Measurements from ENCODE around the gene GALE. TPM values are rescaled to one million over a fixed set of nuclear protein-coding genes. Genes with fewer than 3 reads are reported as not detected.

The GALE gene
- total and polyA plus RNA-seq, 2 of the 13 experiments (the other 11 are each of a cell fraction or from before 2014, with no cell fraction given): 85.2 to 88.4 TPM

DNA sequence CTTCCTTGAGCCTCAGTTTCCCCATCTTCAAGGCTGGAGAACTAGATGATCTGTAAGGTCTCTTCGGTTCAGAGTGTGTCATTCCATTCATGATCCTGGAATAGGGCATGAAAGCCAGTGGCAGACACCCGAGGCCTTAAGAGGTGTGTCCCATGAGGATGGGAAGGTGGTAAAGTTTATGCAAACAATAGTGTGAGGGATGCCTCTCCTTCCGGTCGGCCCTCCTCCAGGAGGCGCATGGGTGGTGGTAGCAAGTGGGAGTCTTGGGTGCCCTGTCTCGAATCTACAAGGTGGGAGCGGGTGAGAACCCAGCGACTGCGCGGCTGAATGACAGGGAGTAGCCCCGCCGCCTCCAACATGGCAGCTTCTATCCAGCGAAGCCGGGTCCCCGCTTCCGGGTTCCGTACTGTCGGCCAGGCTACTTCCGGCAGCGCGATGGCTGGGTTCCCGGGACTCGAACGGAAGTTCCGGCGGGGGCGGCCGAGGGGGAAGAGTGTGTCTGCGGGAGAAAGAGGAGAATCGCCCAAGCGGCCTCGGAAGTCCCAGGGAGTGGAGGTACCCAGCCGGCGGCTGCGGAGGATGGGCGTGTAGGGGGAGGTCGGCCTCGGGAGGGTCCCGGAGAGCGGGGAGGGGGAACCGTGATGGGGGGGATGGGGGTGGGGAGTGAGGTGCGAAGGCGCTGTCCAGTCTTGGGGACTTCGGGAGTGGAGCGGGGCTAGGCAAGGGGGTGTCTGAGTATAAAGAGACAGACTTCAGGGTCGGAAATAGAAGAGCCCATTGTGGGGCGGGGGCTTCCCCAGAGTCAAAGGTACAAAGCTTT, 9.6 kb downstream of the GALE start, which contains the start of gene LYPLA2 (continued):
- TF ChIP-seq ZNF558 (CRISPR knock-in tag; IDR thresholded peaks at IDR 0.05; ENCODE audit: borderline replicate concordance) (no peak), NCOA5 (CRISPR knock-in tag; IDR thresholded peaks at IDR 0.05) (no peak), RFXAP (CRISPR knock-in tag; IDR thresholded peaks at IDR 0.05; ENCODE audit: borderline replicate concordance) (no peak), ZNF572 (CRISPR knock-in tag; IDR thresholded peaks at IDR 0.05) (no peak), PHB2 (IDR thresholded peaks at IDR 0.05; ENCODE audit: partially characterized antibody) (no peak), ZKSCAN8 (CRISPR knock-in tag; IDR thresholded peaks at IDR 0.05; ENCODE audit: borderline replicate concordance) (no peak), SRSF4 (IDR thresholded peaks at IDR 0.05; ENCODE audit: low read depth, low read length, poor library complexity, severe bottlenecking) (no peak), CEBPB (IDR thresholded peaks at IDR 0.05; ENCODE audit: borderline replicate concordance, low read depth, low read length) (no peak), REPIN1 (CRISPR knock-in tag; IDR thresholded peaks at IDR 0.05; ENCODE audit: borderline replicate concordance, low read depth) (peak; percentile 71), SOX13 (IDR thresholded peaks at IDR 0.05) (no peak), SOX13 (CRISPR knock-in tag; conservative IDR thresholded peaks at IDR 0.05 in 1 of 2, IDR thresholded peaks at IDR 0.05 in 1 of 2) (peak in 1 of 2 experiments; percentile 30; a peak in 1 of 4 replicates), ESRRA (CRISPR knock-in tag; IDR thresholded peaks at IDR 0.05; ENCODE audit: low read depth) (no peak), RARA (CRISPR knock-in tag; IDR thresholded peaks at IDR 0.05) (no peak), JDP2 (CRISPR knock-in tag; IDR thresholded peaks at IDR 0.05; ENCODE audit: borderline replicate concordance) (no peak), ZMYM3 (CRISPR knock-in tag; IDR thresholded peaks at IDR 0.05) (no peak), NFYB (CRISPR knock-in tag; IDR thresholded peaks at IDR 0.05) (no peak), KDM3A (CRISPR knock-in tag; IDR thresholded peaks at IDR 0.05; ENCODE audit: low read depth) (0 out of 2 replicates have a peak, but pooled peaks have one; percentile 37), SETDB1 (CRISPR knock-in tag; IDR thresholded peaks at IDR 0.05; ENCODE audit: borderline replicate concordance) (no peak), NFE2 (CRISPR knock-in tag; IDR thresholded peaks at IDR 0.05) (no peak), U2AF2 (IDR thresholded peaks at IDR 0.05; ENCODE audit: low read depth, low read length) (no peak), RFXANK (CRISPR knock-in tag; IDR thresholded peaks at IDR 0.05) (no peak)
- TF ChIP-seq, protein P1, sequence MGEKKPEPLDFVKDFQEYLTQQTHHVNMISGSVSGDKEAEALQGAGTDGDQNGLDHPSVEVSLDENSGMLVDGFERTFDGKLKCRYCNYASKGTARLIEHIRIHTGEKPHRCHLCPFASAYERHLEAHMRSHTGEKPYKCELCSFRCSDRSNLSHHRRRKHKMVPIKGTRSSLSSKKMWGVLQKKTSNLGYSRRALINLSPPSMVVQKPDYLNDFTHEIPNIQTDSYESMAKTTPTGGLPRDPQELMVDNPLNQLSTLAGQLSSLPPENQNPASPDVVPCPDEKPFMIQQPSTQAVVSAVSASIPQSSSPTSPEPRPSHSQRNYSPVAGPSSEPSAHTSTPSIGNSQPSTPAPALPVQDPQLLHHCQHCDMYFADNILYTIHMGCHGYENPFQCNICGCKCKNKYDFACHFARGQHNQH (CRISPR knock-in tag; IDR thresholded peaks at IDR 0.05): peak; percentile 39; the same call in 1 of the 2 replicates
- TF ChIP-seq, protein P2, sequence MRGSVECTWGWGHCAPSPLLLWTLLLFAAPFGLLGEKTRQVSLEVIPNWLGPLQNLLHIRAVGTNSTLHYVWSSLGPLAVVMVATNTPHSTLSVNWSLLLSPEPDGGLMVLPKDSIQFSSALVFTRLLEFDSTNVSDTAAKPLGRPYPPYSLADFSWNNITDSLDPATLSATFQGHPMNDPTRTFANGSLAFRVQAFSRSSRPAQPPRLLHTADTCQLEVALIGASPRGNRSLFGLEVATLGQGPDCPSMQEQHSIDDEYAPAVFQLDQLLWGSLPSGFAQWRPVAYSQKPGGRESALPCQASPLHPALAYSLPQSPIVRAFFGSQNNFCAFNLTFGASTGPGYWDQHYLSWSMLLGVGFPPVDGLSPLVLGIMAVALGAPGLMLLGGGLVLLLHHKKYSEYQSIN (CRISPR knock-in tag; IDR thresholded peaks at IDR 0.05; ENCODE audit: borderline replicate concordance): no peak
- TF ChIP-seq, protein P3, sequence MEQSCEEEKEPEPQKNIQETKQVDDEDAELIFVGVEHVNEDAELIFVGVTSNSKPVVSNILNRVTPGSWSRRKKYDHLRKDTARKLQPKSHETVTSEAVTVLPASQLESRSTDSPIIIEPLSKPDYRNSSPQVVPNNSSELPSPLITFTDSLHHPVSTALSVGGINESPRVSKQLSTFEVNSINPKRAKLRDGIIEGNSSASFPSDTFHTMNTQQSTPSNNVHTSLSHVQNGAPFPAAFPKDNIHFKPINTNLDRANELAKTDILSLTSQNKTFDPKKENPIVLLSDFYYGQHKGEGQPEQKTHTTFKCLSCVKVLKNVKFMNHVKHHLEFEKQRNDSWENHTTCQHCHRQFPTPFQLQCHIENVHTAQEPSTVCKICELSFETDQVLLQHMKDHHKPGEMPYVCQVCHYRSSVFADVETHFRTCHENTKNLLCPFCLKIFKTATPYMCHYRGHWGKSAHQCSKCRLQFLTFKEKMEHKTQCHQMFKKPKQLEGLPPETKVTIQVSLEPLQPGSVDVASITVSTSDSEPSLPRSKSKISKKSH (CRISPR knock-in tag; IDR thresholded peaks at IDR 0.05; ENCODE audit: borderline replicate concordance): no peak
- TF ChIP-seq, protein P4, sequence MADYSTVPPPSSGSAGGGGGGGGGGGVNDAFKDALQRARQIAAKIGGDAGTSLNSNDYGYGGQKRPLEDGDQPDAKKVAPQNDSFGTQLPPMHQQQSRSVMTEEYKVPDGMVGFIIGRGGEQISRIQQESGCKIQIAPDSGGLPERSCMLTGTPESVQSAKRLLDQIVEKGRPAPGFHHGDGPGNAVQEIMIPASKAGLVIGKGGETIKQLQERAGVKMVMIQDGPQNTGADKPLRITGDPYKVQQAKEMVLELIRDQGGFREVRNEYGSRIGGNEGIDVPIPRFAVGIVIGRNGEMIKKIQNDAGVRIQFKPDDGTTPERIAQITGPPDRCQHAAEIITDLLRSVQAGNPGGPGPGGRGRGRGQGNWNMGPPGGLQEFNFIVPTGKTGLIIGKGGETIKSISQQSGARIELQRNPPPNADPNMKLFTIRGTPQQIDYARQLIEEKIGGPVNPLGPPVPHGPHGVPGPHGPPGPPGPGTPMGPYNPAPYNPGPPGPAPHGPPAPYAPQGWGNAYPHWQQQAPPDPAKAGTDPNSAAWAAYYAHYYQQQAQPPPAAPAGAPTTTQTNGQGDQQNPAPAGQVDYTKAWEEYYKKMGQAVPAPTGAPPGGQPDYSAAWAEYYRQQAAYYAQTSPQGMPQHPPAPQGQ (CRISPR knock-in tag; IDR thresholded peaks at IDR 0.05; ENCODE audit: borderline replicate concordance): no peak
